ENCODE data around the gene MMP8.

DNA sequence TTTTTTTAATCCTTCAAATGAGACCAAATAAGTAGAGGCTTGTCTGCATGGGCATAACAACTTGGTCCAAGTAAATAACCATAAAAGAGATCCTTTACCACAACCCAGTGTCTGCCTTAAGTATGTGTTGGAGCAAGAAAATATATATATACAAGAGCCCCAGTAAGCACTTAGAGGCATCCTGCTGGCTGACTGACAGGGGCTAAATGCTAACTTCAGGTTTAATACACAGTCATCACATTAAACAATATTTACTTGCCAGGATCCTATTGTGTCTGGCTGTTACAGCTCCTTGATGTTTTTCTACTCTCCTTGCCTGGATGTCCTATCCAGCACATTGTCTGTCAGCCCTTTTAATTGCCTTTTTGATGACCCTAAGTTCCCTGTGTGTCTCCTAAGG, 62.1 kb downstream of the MMP8 start:
- TF ChIP-seq ZNF521 (tag by site-specific recombination; IDR thresholded peaks at IDR 0.05), result no peak
- no peak for TF ChIP-seq ZNF558 (tag by site-specific recombination; IDR thresholded peaks at IDR 0.05)
- TF ChIP-seq, protein P1, sequence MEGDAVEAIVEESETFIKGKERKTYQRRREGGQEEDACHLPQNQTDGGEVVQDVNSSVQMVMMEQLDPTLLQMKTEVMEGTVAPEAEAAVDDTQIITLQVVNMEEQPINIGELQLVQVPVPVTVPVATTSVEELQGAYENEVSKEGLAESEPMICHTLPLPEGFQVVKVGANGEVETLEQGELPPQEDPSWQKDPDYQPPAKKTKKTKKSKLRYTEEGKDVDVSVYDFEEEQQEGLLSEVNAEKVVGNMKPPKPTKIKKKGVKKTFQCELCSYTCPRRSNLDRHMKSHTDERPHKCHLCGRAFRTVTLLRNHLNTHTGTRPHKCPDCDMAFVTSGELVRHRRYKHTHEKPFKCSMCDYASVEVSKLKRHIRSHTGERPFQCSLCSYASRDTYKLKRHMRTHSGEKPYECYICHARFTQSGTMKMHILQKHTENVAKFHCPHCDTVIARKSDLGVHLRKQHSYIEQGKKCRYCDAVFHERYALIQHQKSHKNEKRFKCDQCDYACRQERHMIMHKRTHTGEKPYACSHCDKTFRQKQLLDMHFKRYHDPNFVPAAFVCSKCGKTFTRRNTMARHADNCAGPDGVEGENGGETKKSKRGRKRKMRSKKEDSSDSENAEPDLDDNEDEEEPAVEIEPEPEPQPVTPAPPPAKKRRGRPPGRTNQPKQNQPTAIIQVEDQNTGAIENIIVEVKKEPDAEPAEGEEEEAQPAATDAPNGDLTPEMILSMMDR (tag by site-specific recombination; IDR thresholded peaks at IDR 0.05), result no peak
- TF ChIP-seq, protein P2, sequence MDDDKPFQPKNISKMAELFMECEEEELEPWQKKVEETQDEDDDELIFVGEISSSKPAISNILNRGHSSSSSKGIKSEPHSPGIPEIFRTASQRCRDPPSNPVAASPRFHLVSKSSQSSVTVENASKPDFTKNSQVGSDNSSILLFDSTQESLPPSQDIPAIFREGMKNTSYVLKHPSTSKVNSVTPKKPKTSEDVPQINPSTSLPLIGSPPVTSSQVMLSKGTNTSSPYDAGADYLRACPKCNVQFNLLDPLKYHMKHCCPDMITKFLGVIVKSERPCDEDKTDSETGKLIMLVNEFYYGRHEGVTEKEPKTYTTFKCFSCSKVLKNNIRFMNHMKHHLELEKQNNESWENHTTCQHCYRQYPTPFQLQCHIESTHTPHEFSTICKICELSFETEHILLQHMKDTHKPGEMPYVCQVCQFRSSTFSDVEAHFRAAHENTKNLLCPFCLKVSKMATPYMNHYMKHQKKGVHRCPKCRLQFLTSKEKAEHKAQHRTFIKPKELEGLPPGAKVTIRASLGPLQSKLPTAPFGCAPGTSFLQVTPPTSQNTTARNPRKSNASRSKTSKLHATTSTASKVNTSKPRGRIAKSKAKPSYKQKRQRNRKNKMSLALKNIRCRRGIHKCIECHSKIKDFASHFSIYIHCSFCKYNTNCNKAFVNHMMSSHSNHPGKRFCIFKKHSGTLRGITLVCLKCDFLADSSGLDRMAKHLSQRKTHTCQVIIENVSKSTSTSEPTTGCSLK (tag by site-specific recombination; IDR thresholded peaks at IDR 0.05), result no peak
- no peak for TF ChIP-seq RBAK (tag by site-specific recombination; IDR thresholded peaks at IDR 0.05)
- no peak for TF ChIP-seq ZNF2 (tag by site-specific recombination; IDR thresholded peaks at IDR 0.05)
- no peak for TF ChIP-seq GFI1B (tag by site-specific recombination; IDR thresholded peaks at IDR 0.05)
- TF ChIP-seq SALL2 (tag by site-specific recombination; IDR thresholded peaks at IDR 0.05; ENCODE audit: borderline replicate concordance), result no peak
- no peak for TF ChIP-seq ZNF311 (tag by site-specific recombination; IDR thresholded peaks at IDR 0.05; ENCODE audit: borderline replicate concordance)
- no peak for TF ChIP-seq ZNF514 (tag by site-specific recombination; IDR thresholded peaks at IDR 0.05)

Measured in HEK293 (cell line).